K562 (cell line): ENCODE results near the gene OPA3. TPM values are rescaled to one million over a fixed set of nuclear protein-coding genes. Genes with fewer than 3 reads are reported as not detected.

Source experiments
- CTBP1 ChIP-seq: fragments of 450-650 bp; IDR thresholded peaks from 2 replicates; pipeline ENCODE4 v1.6.1; 2016; ENCODE audit warnings: borderline replicate concordance
- EHMT2 ChIP-seq: fragments of 450-650 bp; IDR thresholded peaks from 2 replicates; pipeline ENCODE4 v1.6.1; 2018; ENCODE audit warnings: antibody characterized with exemption
- ETV5 ChIP-seq: sonication (generic); formaldehyde crosslinking; IDR thresholded peaks from 2 replicates; pipeline ENCODE4 v1.4.0; 2020; ENCODE audit warnings: low read depth, mild to moderate bottlenecking, missing genetic modification reagents
- FOSL1 ChIP-seq: fragments of 200-800 bp; sonication (Bioruptor generic); conservative IDR thresholded peaks from 2 replicates; pipeline ENCODE4 v1.6.1; 2016; ENCODE audit warnings: missing genetic modification characterization, missing compliant biosample characterization
- JUND ChIP-seq, 2 experiments: IDR thresholded peaks; 2 replicates in 1 of 2; 3 replicates in 1 of 2; pipeline ENCODE4 v1.6.1; 2011; ENCODE audit warnings: borderline replicate concordance in 2 of 2, low read depth in 2 of 2, low read length in 2 of 2, improper control_type of control experiment in 1 of 2, missing biosample characterization in 1 of 2, missing genetic modification characterization in 1 of 2, missing genetic modification reagents in 1 of 2
- NEUROD1 ChIP-seq: fragments of 150-350 bp; IDR thresholded peaks from 2 replicates; pipeline ENCODE4 v1.6.1; 2014; ENCODE audit warnings: borderline replicate concordance, low read length, low read depth; ENCODE audit not compliant: partially characterized antibody
- NR2C2 ChIP-seq, 2 experiments: fragments of 200-800 bp in 1 of 2; sonication (Bioruptor generic) in 1 of 2; sonication (generic) in 1 of 2; formaldehyde crosslinking in 1 of 2; IDR thresholded peaks; 2 replicates each; pipeline versions ENCODE4 v1.6.1 to v1.8.0; 2016 to 2022; ENCODE audit warnings: mild to moderate bottlenecking in 1 of 2, missing compliant biosample characterization in 1 of 2, missing genetic modification characterization in 1 of 2, missing genetic modification reagents in 1 of 2
- NR2F6 ChIP-seq: fragments of 450-650 bp; formaldehyde crosslinking; IDR thresholded peaks from 2 replicates; pipeline ENCODE4 v1.4.0; 2020; ENCODE audit warnings: mild to moderate bottlenecking
- PATZ1 ChIP-seq: fragments of 250-450 bp; sonication (Bioruptor Pico); IDR thresholded peaks from 2 replicates; pipeline ENCODE4 v1.5.0; 2020; ENCODE audit warnings: mild to moderate bottlenecking, borderline replicate concordance
- SNAPC5 ChIP-seq: fragments of 250-450 bp; sonication (Bioruptor Pico); IDR thresholded peaks from 2 replicates; pipeline ENCODE4 v1.8.0; 2021; ENCODE audit warnings: moderate library complexity, mild to moderate bottlenecking, inconsistent platforms
- TARDBP ChIP-seq: fragments of 450-650 bp; IDR thresholded peaks from 2 replicates; pipeline ENCODE4 v1.6.1; 2016
- TSC22D4 ChIP-seq: fragments of 450-650 bp; IDR thresholded peaks from 2 replicates; pipeline ENCODE4 v1.6.1; 2016; ENCODE audit warnings: missing genetic modification characterization, missing biosample characterization, control low read depth
- USF1 ChIP-seq: sonication (generic); formaldehyde crosslinking; IDR thresholded peaks from 2 replicates; pipeline ENCODE4 v1.9.0; 2022; ENCODE audit warnings: mild to moderate bottlenecking, missing genetic modification reagents
- YY1 ChIP-seq, 3 experiments: IDR thresholded peaks; 2 replicates each; pipeline ENCODE4 v1.6.1; 2011; ENCODE audit warnings: low read length in 2 of 3, mild to moderate bottlenecking in 2 of 3, moderate library complexity in 2 of 3, borderline replicate concordance in 1 of 3, control low read depth in 1 of 3, low read depth in 1 of 3; ENCODE audit not compliant: insufficient read depth in 3 of 3, insufficient replicate concordance in 2 of 3, control insufficient read depth in 1 of 3, insufficient read length in 1 of 3; ENCODE audit errors: extremely low read depth in 1 of 3
- ZBTB11 ChIP-seq, 3 experiments: fragments of 200-800 bp in 1 of 3; fragments of 250-450 bp in 1 of 3; fragments of 450-650 bp in 1 of 3; sonication (Bioruptor Pico) in 1 of 3; sonication (Bioruptor generic) in 1 of 3; formaldehyde crosslinking in 1 of 3; IDR thresholded peaks; 2 replicates each; pipeline versions ENCODE4 v1.6.1 to v1.8.0; 2016 to 2022; ENCODE audit warnings: mild to moderate bottlenecking in 2 of 3, missing genetic modification characterization in 2 of 3, missing compliant biosample characterization in 1 of 3, moderate library complexity in 1 of 3
- ZBTB12 ChIP-seq: fragments of 250-450 bp; sonication (Bioruptor Pico); IDR thresholded peaks from 2 replicates; pipeline ENCODE4 v1.4.0; 2020
- ZNF764 ChIP-seq: fragments of 250-450 bp; sonication (Bioruptor Pico); IDR thresholded peaks from 2 replicates; pipeline ENCODE4 v1.4.0; 2020; ENCODE audit warnings: low read depth, mild to moderate bottlenecking, moderate library complexity
- ZNF778 ChIP-seq: fragments of 450-650 bp; formaldehyde crosslinking; IDR thresholded peaks from 2 replicates; pipeline ENCODE4 v1.4.0; 2020; ENCODE audit warnings: mild to moderate bottlenecking, moderate library complexity
- polyA plus RNA-seq, 8 experiments: library from polyadenylated mRNA; depleted of rRNA in 4 of 8; stranded (reverse) in 5 of 8; unstranded in 3 of 8; fragments of >200 nt; fragmentation: Nextera tagmentation in 2 of 8; fragmentation: Illumina TruSeq in 1 of 8; extraction: Ambion mirVana in 2 of 8; extraction: Trizol in 1 of 8; gene quantifications; 2 replicates each; pipeline versions ENCODE4 v1.2.1 to v1.2.3, GENCODE V29; 2011 to 2014; ENCODE audit warnings: inconsistent platforms in 1 of 8, missing spikeins in 1 of 8
- total RNA-seq, 7 experiments: library from RNA; depleted of rRNA in 6 of 7; stranded (reverse); fragments of >200 nt in 6 of 7; fragmentation: Illumina TruSeq in 2 of 7; extraction: Trizol in 2 of 7; gene quantifications; 2 replicates each; pipeline versions ENCODE4 v1.2.1 to v1.2.3, GENCODE V29; 2011 to 2021; ENCODE audit warnings: low replicate concordance in 1 of 7

The OPA3 gene
- total and polyA plus RNA-seq, 9 of the 15 experiments (the other 6 are each of a cell fraction or from before 2014, with no cell fraction given) = 1.4 to 18.8 (median 9.0) TPM

- TF ChIP-seq YY1 (IDR thresholded peaks at IDR 0.05; ENCODE audit: borderline replicate concordance in 1 of 3, control insufficient read depth in 1 of 3, extremely low read depth in 1 of 3, insufficient read depth in 3 of 3, insufficient read length in 1 of 3, insufficient replicate concordance in 2 of 3, low read depth in 1 of 3, low read length in 2 of 3) = peak in 1 of 3 experiments; percentile 20
- no peak for TF ChIP-seq FOSL1 (tag)
- TF ChIP-seq EHMT2 = no peak
- TF ChIP-seq USF1 (CRISPR knock-in tag) = 0 out of 2 replicates have a peak, but pooled peaks have one; percentile 13
- TF ChIP-seq TARDBP = no peak
- TF ChIP-seq NEUROD1 = no peak
- TF ChIP-seq ZBTB11 (CRISPR knock-in tag; IDR thresholded peaks at IDR 0.05) = no peak
- no peak for TF ChIP-seq TSC22D4 (tag)
- TF ChIP-seq ZNF764 (CRISPR knock-in tag) = no peak
- TF ChIP-seq NR2C2 (CRISPR knock-in tag; IDR thresholded peaks at IDR 0.05) = no peak
- no peak for TF ChIP-seq NR2C2 (tag; IDR thresholded peaks at IDR 0.05)
- TF ChIP-seq ZNF778 (CRISPR knock-in tag) = no peak
- TF ChIP-seq CTBP1 = peak; percentile 22; the same call in 1 of the 2 replicates
- TF ChIP-seq NR2F6 (CRISPR knock-in tag) = no peak
- TF ChIP-seq PATZ1 (CRISPR knock-in tag) = no peak
- no peak for TF ChIP-seq ETV5
- no peak for TF ChIP-seq ZBTB12 (CRISPR knock-in tag)
- no peak for TF ChIP-seq SNAPC5
- TF ChIP-seq JUND (IDR thresholded peaks at IDR 0.05; ENCODE audit: borderline replicate concordance, low read depth, low read length) = no peak; the same call in 1 of the 2 replicates
- TF ChIP-seq JUND (tag; IDR thresholded peaks at IDR 0.05; ENCODE audit: borderline replicate concordance, low read depth, low read length) = no peak
Observed at GRCh38 chr19:45523642-45524256, 60.9 kb downstream of the OPA3 start (continued).
